GM18868 (cell line): Measurements from ENCODE around the gene SH3BGRL3.
"Not testable (repeated sequence)": the region's sequence is repeated elsewhere in the genome, so short reads cannot be mapped to it uniquely, and the experiment has no call there.

Source experiments
- ATAC-seq: cut with Tn5 transposase; IDR thresholded peaks from one replicate; pipeline ENCODE4 v1.9.1; 2021; ENCODE audit warnings: mild to moderate bottlenecking, moderate library complexity; ENCODE audit not compliant: unreplicated experiment

SH3BGRL3 gene

DNA sequence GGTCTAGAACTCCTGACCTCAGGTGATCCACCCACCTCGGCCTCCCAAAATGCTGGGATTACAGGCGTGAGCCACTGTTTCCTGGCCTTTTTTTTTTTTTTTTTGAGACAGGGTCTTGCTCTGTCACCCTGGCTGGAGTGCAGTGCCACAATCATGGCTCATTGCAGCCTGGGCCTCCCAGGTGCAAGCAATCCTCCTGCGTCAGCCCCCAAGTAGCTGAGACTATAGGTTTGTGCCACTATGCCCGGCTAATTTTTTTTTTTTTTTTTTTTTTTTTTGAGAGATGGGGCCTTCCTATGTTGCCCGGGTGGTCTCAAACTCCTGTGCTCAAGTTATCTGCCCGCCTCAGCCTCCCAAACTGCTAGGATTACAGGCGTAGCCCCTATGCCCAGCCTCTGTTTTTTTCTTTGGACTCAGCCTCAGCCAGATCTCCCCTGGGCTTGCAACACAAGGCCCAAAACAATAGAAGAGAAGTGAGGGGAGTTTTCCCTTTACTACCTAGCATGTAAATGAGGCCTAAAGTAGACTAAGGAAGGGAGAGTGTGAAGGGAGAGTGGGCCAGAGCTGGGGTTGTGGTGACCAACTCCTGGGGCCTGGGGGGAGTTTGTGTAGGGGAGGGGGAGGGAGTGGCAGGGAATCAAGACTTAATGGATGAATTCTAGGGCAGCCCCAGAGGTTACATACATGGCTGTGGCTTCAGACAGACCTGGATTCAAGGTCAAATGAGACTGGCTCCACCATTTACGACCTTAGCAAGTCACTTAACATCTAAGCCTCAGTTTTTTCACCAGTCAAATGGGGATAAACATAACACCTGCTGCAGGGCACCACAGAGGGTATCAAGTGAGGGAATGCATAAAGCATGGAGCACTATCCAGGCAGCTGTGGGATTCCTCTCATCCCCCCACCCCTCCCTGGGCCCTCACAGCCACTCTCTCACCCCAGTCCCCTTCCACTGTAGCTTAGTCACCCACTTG is 36.3 kb downstream of the SH3BGRL3 start:
- ATAC-seq, result no peak

- ATAC-seq, result no peak
Measured at GRCh38 chr1:26317146-26317545, 37.3 kb downstream of the SH3BGRL3 start.

- ATAC-seq, result peak; percentile 35
Measured at GRCh38 chr1:26317612-26318337, 37.9 kb downstream of the SH3BGRL3 start, which contains the start of gene CD52. TSS of gene CD52 (plus strand) at chr1:26317958. CDS start at chr1:26318018, 60 bp downstream.

DNA sequence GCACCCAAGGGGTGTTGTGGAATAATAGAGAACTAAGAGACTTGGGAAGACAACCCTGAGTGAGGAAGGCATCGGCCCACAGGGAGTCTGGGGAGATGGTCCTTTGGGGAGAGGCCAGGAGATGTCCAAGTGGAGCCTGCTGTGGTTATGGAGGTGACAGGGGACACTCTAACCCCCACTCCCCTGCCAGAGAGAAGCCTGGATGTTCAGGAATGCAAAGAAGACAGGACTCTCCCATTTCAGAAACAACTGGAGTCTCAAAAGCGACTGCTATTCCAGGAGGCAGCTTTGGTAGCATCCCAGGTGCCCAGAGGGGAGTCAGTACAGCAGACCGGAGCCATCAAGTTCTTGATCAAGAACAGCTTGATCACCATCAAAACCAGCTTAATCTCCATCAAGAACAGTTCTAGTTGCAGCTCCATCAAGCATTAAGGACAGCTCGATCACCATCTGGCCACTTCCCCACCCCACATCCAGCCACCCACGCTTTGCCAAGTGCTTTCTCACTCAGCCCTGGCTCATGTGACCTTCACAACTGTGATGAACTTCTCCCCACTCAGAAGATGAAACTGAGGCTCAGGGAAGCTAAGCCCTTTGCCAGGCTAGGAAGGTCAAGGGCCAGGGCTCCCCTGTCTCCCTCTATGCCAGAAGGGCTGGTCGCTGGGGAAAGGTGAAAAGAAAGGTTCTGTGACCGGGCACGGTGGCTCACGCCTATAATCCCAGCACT is 38.6 kb downstream of the SH3BGRL3 start:
- ATAC-seq, result no peak

DNA sequence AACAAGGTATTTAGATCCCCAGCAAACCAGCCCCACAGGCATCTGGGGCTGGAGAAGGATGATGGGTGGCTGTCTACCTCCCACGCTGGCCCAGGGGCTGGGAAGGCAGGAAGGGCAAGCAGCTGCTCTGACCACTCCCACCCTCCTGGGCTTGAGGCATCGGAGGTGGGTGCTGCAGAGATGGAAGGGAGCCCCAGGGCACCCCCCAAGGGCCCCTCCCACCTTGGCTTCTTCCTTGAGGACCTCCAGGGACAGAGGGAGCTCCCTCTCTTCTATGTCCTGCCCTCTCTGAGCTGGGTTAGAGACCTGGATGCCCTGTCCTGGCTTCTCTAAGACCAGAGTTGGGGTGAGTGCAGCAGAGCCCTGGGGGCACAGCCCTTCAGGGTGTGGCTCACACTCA is 41.0 kb downstream of the SH3BGRL3 start:
- ATAC-seq, result no peak

- no peak for ATAC-seq
Measured at GRCh38 chr1:26321315-26322041, 41.6 kb downstream of the SH3BGRL3 start.

GRCh38 chr1:26322042-26322331 is 42.1 kb downstream of the SH3BGRL3 start:
- no peak for ATAC-seq

DNA sequence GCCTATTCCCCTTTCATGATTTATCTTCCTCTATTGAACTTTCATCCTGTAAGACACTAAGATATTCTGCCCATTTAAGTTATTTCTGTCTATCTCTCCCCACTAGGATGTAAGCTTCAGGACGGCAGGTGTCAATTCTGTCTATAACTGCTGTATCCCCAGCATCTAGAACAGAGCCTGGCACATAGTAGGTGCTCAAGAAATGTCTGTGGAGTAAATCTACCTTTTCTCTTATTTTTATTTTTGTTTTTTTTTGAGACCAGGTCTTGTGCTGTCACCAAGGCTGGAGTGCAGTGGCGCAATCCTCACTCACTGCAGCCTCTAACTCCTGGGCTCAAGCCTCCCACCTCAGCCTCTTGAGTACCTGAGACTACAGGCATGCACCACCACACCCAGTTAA is 43.5 kb downstream of the SH3BGRL3 start:
- ATAC-seq, result no peak

DNA sequence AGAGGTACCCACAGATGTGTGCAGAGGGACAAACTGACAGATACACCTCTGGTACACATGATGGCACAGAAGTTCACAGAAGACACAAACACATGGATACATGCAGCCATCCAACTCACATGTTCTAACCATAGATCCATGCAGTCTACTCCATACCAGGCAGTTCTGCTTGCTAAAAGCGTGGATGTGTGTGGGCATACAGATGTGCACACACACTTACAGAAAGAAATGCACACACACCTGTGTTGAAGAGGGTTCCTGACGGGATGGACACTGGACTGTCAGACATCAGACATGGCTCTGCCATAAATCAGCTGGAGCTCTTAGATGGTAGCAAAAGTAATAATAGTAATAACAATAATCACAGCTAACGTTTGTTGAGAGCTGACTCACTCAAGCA is 44.7 kb downstream of the SH3BGRL3 start:
- ATAC-seq, result no peak

DNA sequence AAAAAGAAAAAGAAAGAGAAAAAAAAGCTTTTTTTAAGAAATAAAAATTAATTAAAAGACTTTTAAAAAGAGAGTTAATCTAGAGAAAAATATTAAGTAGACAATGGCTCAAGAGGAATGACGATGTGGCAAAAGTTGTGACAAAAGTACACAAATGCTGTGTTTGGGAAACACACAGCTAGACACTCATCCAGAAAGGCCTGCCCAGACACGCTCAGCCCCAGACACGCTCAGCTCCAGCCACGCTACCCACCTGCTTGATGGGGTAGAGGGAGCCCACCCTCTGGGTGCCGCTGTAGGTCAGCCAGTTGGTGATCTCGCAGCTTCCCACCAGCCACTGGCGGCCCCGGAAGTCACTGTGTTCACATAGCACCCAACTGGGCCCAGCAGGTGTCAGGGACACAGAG is 48.1 kb downstream of the SH3BGRL3 start:
- no peak for ATAC-seq

GRCh38 chr1:26328597-26328996 is 48.7 kb downstream of the SH3BGRL3 start:
- no peak for ATAC-seq

- ATAC-seq, result not testable (repeated sequence)
Measured at GRCh38 chr1:26329380-26329779, 49.5 kb downstream of the SH3BGRL3 start.

DNA sequence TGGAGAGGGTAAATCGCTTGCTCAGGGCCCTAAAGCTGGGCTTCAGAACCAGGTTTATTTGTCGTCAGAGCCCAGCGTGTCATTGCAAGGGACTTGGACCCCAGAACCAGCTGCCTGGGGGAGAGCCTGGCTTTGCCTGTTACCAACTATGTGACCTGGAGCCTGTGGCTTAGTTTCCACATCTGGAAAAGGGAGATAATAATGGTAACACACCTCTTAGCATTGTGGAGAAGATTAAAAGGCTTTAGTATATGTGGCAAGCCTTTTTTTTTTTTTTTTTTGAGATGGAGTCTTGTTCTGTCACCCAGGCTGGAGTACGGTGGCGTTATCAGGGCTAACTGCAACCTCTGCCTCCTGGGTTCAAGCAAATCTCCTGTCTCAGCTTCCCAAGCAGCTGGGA is 50.4 kb downstream of the SH3BGRL3 start:
- ATAC-seq, result no peak
